GM18519 (cell line): Measurements from ENCODE around the gene ZFAND3.
"Not testable (repeated sequence)": the region's sequence is repeated elsewhere in the genome, so short reads cannot be mapped to it uniquely, and the experiment has no call there.

Experiments used
- ATAC-seq: cut with Tn5 transposase; IDR thresholded peaks from one replicate; pipeline ENCODE4 v1.9.1; 2021; ENCODE audit warnings: mild to moderate bottlenecking, moderate library complexity; ENCODE audit not compliant: unreplicated experiment, low FRiP score

Gene ZFAND3

GRCh38 chr6:37988127-37988526 is 168.6 kb downstream of the ZFAND3 start:
- ATAC-seq = no peak

- no peak for ATAC-seq
These were observed 169.2 kb downstream of the ZFAND3 start for GRCh38 chr6:37988696-37989095.

GRCh38 chr6:37990762-37991525 is 171.4 kb downstream of the ZFAND3 start:
- no peak for ATAC-seq

GRCh38 chr6:37992749-37993148 is 173.2 kb downstream of the ZFAND3 start:
- no peak for ATAC-seq

- ATAC-seq = not testable (repeated sequence)
These were observed 173.7 kb downstream of the ZFAND3 start for GRCh38 chr6:37993194-37993593.

- no peak for ATAC-seq
These were observed 174.1 kb downstream of the ZFAND3 start for GRCh38 chr6:37993596-37993995.

GRCh38 chr6:37994223-37994622 is 174.7 kb downstream of the ZFAND3 start:
- ATAC-seq = no peak

- no peak for ATAC-seq
These were observed 178.8 kb downstream of the ZFAND3 start for GRCh38 chr6:37998366-37998765.

GRCh38 chr6:38001386-38001785 is 181.9 kb downstream of the ZFAND3 start:
- ATAC-seq = no peak

- ATAC-seq = no peak
These were observed 185.4 kb downstream of the ZFAND3 start for GRCh38 chr6:38004908-38005307.

GRCh38 chr6:38011937-38012336 is 192.4 kb downstream of the ZFAND3 start:
- no peak for ATAC-seq

- no peak for ATAC-seq
These were observed 193.0 kb downstream of the ZFAND3 start for GRCh38 chr6:38012573-38012972.

- no peak for ATAC-seq
These were observed 195.8 kb downstream of the ZFAND3 start for GRCh38 chr6:38015341-38015740.

GRCh38 chr6:38016824-38017223 is 197.3 kb downstream of the ZFAND3 start:
- no peak for ATAC-seq

- ATAC-seq = no peak
These were observed 199.2 kb downstream of the ZFAND3 start for GRCh38 chr6:38018755-38019165.

- no peak for ATAC-seq
These were observed 201.1 kb downstream of the ZFAND3 start for GRCh38 chr6:38020593-38020992.

- ATAC-seq = no peak
These were observed 201.5 kb downstream of the ZFAND3 start for GRCh38 chr6:38021029-38021428.

GRCh38 chr6:38021571-38021970 is 202.0 kb downstream of the ZFAND3 start:
- ATAC-seq = no peak

- no peak for ATAC-seq
These were observed 203.2 kb downstream of the ZFAND3 start for GRCh38 chr6:38022688-38023087.

GRCh38 chr6:38024908-38025307 is 205.4 kb downstream of the ZFAND3 start:
- no peak for ATAC-seq

GRCh38 chr6:38025451-38025850 is 205.9 kb downstream of the ZFAND3 start:
- ATAC-seq = no peak

- no peak for ATAC-seq
These were observed 208.3 kb downstream of the ZFAND3 start for GRCh38 chr6:38027685-38028373.
